GM12875 (cell line): ENCODE data around the gene CCP110.

Experiments used
- H3K4me3 ChIP-seq: one replicate; pipeline ENCODE4 v1.5.1; 2011; ENCODE audit warnings: low read depth, low read length, control low read depth
- CTCF ChIP-seq: IDR thresholded peaks from 2 replicates; pipeline ENCODE4 v1.5.1; 2011; ENCODE audit warnings: low read depth, mild to moderate bottlenecking, control low read depth, inconsistent platforms, low read length, moderate library complexity, borderline replicate concordance; ENCODE audit not compliant: insufficient read depth

Gene CCP110

DNA sequence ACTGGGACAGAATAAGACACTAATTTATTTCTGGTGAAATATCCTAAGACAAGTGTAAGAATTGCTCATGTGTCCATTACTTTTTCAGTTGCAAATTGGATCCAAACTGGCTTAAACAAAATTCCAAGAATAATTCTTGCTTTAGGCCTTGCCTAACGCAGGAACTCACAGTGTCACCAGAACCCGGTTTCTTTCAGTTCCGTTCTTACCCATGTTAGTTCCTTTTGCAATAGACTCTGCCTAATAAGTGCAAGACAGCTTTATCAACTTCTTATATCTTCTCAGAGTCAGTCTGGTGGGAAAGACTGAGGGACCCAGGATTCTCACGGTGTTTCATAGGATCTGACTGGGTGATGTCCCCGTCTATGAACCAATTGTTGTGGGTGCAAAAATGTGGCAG, 26.6 kb upstream of the CCP110 start:
- no peak overlapping the region for H3K4me3 ChIP-seq
- TF ChIP-seq CTCF: no peak

- no peak for TF ChIP-seq CTCF
- no peak overlapping the region for H3K4me3 ChIP-seq
Measured at GRCh38 chr16:19499006-19499405, 24.7 kb upstream of the CCP110 start.

DNA sequence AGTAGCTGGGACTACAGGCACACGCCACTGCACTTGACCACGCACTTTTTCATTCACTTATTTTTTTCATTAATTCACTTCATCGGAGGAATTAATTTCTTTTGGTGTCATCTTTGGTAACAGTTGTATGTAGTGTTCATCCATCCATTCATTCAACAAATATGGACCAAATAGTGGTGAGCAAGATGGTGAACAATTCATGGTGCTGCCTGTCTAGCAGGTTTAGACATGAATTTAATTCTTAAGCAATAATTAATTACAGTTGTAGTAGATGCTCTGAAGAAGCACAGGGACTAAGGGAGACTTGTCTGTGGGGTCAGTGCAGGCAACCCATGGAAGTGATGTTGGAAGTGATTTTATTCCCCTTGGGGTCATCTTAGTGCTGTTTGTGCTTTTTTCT, 24.3 kb upstream of the CCP110 start:
- TF ChIP-seq CTCF: no peak
- H3K4me3 ChIP-seq: no peak overlapping the region

- no peak overlapping the region for H3K4me3 ChIP-seq
- peak; percentile 68 for TF ChIP-seq CTCF
Measured at GRCh38 chr16:19502395-19503131, 21.2 kb upstream of the CCP110 start.

- no peak overlapping the region for H3K4me3 ChIP-seq
- no peak for TF ChIP-seq CTCF
Measured at GRCh38 chr16:19503461-19504075, 20.2 kb upstream of the CCP110 start.

- no peak overlapping the region for H3K4me3 ChIP-seq
- no peak for TF ChIP-seq CTCF
Measured at GRCh38 chr16:19505600-19506303, 18.0 kb upstream of the CCP110 start.
